Vagina (tissue), 2 donors: Measurements from ENCODE around the gene NECTIN2. TPM values are rescaled to one million over a fixed set of nuclear protein-coding genes. Genes with fewer than 3 reads are reported as not detected.

Experiments used
- DNase-seq, 2 donors: peaks; one replicate each; pipeline ENCODE4 v3.0.0-alpha.2; 2017; ENCODE audit errors: extremely low spot score in 2 of 2
- H3K27ac ChIP-seq: fragments of 200-600 bp; sonication (generic); one replicate; pipeline ENCODE4 v1.5.1; 2019
- H3K27me3 ChIP-seq: fragments of 200-600 bp; sonication (generic); one replicate; pipeline ENCODE4 v1.5.1; 2019
- H3K36me3 ChIP-seq, 2 donors: fragments of 200-600 bp; sonication (generic); one replicate each; pipeline ENCODE4 v1.5.1; 2017 to 2019
- H3K4me1 ChIP-seq: fragments of 200-600 bp; sonication (generic); one replicate; pipeline ENCODE4 v1.5.1; 2019
- H3K4me3 ChIP-seq, 2 donors: fragments of 200-600 bp; sonication (generic); 1 replicate in 1 of 2; 2 replicates in 1 of 2; pipeline ENCODE4 v1.5.1; 2016 to 2019
- H3K9me3 ChIP-seq: fragments of 200-600 bp; sonication (generic); one replicate; pipeline ENCODE4 v1.5.1; 2019
- CTCF ChIP-seq, 3 experiments: fragments of 450-650 bp in 2 of 3; fragments of 200-600 bp in 1 of 3; sonication (generic) in 1 of 3; IDR thresholded peaks; one replicate each; pipeline ENCODE4 v1.5.1; 2017 to 2019; ENCODE audit warnings: antibody characterized with exemption in 3 of 3, mild to moderate bottlenecking in 2 of 3, moderate library complexity in 2 of 3
- POLR2A ChIP-seq, 2 donors: fragments of 450-650 bp; IDR thresholded peaks; one replicate each; pipeline ENCODE4 v1.6.1; 2017; ENCODE audit warnings: antibody characterized with exemption in 2 of 2, mild to moderate bottlenecking in 2 of 2, moderate library complexity in 2 of 2
- POLR2AphosphoS5 ChIP-seq, 2 donors: sonication (generic); formaldehyde crosslinking; IDR thresholded peaks; one replicate each; pipeline ENCODE4 v1.9.0; 2017; ENCODE audit warnings: antibody characterized with exemption in 2 of 2, mild to moderate bottlenecking in 2 of 2, low read depth in 1 of 2; ENCODE audit not compliant: insufficient read depth in 1 of 2
- intact Hi-C: fragments of 100-400 bp; cut with DNase I; formaldehyde crosslinking; loops from one replicate; pipeline ENCODE4 v1.15.1; 2023
- total RNA-seq: library from RNA; depleted of rRNA; stranded (reverse); fragments of >200 nt; gene quantifications from one replicate; pipeline ENCODE4 v1.2.3, GENCODE V29; 2016

NECTIN2 gene
- total RNA-seq, 1 donor from 2014 or later, result 72.9 TPM

GRCh38 chr19:44847144-44848035 lies 1.3 kb downstream of the NECTIN2 start:
- H3K27me3 ChIP-seq, result no peaks in the 10 kb centered on the region
- H3K27ac ChIP-seq, result peak overlapping the region; percentile 94
- no peaks in the 10 kb centered on the region for H3K36me3 ChIP-seq
- DNase-seq, result no peak
- no peaks in the 10 kb centered on the region for H3K9me3 ChIP-seq
- peak; percentile 32 to 77 for TF ChIP-seq POLR2AphosphoS5 (IDR thresholded peaks at IDR 0.05; ENCODE audit: insufficient read depth in 1 of 2, low read depth in 1 of 2)
- TF ChIP-seq CTCF (IDR thresholded peaks at IDR 0.05), result no peak
- peak in 1 of 2 donors; percentile 55 for TF ChIP-seq POLR2A (IDR thresholded peaks at IDR 0.05)
- H3K4me1 ChIP-seq, result peaks cover 58% of the 10 kb centered on the region
- intact Hi-C loops, result loop anchor here (10.0 kb wide), 1 partner anchor 123 kb away; no protein-coding TSS in a partner anchor
- H3K4me3 ChIP-seq, result peak overlapping the region; percentile 90 to 97

DNA sequence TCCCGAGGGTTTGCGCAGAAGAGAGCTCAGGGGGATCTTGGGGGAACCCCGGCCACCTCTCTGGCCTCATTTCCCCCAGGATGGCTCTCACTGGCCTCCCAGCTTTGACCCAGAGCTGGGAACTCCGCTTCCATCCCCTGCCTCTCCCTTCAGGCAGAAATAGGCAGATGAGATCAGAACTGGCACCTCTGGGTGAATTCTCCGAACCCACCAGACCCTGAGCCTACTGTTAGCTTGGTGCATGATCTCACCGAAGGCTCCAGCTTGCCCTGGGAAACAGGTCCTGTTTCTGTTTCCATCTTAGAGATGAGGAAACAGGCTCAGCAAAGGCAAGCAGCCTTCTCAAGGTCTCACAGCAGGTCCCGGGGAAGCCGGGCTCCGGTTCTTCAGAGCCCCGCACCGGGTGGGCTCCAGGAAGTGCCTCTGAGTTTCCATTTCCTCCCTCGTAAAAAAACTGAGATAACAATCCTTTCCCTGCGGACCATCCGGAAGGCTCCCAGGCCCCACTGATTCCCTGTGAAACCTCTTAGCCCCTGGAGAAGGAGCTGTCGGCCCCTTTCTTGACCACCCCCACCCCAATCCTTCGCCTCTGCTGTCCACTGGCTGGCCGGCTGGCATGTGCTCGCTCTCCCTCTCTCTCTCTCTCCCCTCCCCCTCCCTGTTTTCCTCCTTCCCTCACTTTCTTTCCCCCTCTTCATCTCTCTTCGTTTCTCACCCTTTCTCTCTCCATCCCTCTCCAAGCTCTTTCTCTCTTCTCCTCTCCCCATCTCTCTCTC lies 2.1 kb downstream of the NECTIN2 start:
- intact Hi-C loops, result loop anchor here (10.0 kb wide), 1 partner anchor 123 kb away; no protein-coding TSS in a partner anchor

DNA sequence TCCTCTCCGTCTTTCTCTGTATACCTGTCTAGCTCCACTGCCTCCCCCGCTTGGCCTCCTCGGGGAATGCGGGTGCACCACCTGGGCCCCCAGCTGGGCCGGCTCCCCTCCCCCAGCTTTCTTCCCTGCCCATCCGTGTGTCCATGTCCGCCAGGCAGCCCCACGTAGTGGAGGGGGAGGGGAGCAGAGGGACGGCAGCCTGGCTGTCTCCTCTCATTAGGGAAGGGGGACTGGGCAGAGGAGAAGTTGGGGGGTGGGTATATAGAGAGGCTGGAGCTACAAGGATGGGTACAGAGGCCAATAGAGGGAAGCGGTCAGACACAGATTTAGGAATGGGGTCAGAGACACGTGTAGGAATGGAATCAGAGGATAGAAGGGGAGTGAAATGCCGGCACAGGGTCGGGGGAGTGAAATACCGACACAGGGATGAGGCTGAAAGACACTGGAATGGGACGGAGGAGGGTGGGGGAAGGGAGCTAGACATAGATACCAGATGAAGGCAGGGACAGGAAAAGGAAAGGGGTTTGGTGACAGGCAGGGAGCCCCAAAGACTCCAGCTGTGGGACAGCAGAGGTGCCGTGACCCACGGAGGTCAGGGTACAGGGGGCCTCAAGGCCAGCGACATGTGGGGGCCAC lies 2.8 kb downstream of the NECTIN2 start:
- intact Hi-C loops, result loop anchor here (10.0 kb wide), 1 partner anchor 124 kb away; no protein-coding TSS in a partner anchor
- DNase-seq, result no peak
- peak overlapping the region; percentile 90 to 97 for H3K4me3 ChIP-seq
- H3K36me3 ChIP-seq, result no peaks in the 10 kb centered on the region
- peak overlapping the region; percentile 94 for H3K27ac ChIP-seq
- no peaks in the 10 kb centered on the region for H3K27me3 ChIP-seq
- H3K4me1 ChIP-seq, result peaks cover 58% of the 10 kb centered on the region
- no peaks in the 10 kb centered on the region for H3K9me3 ChIP-seq
- TF ChIP-seq CTCF (IDR thresholded peaks at IDR 0.05), result no peak
- TF ChIP-seq POLR2A (IDR thresholded peaks at IDR 0.05), result no peak
- TF ChIP-seq POLR2AphosphoS5 (IDR thresholded peaks at IDR 0.05; ENCODE audit: insufficient read depth in 1 of 2, low read depth in 1 of 2), result no peak

More for the DNA sequence above, 2.1 kb downstream of the NECTIN2 start:
- Histone ChIP-seq H3K9me3 (no peaks in the 10 kb centered on the region), H3K27ac (peak overlapping the region; percentile 94), H3K4me3 (peak overlapping the region; percentile 90 to 97), H3K27me3 (no peaks in the 10 kb centered on the region), H3K36me3 (no peaks in the 10 kb centered on the region), H3K4me1 (peaks cover 58% of the 10 kb centered on the region)
- DNase-seq, result no peak
- TF ChIP-seq CTCF (IDR thresholded peaks at IDR 0.05), result no peak
- no peak for TF ChIP-seq POLR2A (IDR thresholded peaks at IDR 0.05)
- TF ChIP-seq POLR2AphosphoS5 (IDR thresholded peaks at IDR 0.05; ENCODE audit: insufficient read depth in 1 of 2, low read depth in 1 of 2), result no peak

DNA sequence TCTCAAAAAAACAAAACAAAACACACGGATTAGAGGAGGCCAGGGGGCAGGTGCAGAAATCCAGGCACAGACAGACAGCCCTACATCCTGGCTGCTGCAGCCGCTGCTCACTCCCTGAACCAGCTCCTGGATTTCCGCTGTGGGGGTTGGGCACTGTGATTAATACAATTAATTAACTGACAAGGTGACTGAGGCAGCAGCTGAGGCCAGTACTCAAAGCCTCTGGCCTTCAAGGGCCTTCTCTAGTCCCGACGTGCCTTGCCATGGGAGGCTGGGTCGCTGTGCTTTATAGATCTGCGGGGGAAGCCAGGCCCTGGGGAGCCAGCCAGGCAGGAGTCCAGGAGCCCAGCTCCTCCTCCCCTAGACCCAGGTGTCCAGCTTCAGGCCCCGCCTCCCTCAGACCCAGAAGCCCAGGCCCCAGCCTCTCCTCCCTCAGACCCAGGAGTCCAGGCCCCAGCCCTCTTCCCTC lies 4.6 kb downstream of the NECTIN2 start:
- no peak for DNase-seq
- intact Hi-C loops, result no loop called here
- no peak for TF ChIP-seq POLR2A (IDR thresholded peaks at IDR 0.05)
- no peak for TF ChIP-seq CTCF (IDR thresholded peaks at IDR 0.05)
- no peak for TF ChIP-seq POLR2AphosphoS5 (IDR thresholded peaks at IDR 0.05; ENCODE audit: insufficient read depth in 1 of 2, low read depth in 1 of 2)

More for the DNA sequence above, 4.6 kb downstream of the NECTIN2 start:
- Histone ChIP-seq H3K9me3 (no peaks in the 10 kb centered on the region), H3K36me3 (no peaks in the 10 kb centered on the region), H3K27ac (peak overlapping the region; percentile 94), H3K27me3 (no peaks in the 10 kb centered on the region), H3K4me1 (peaks cover 44% of the 10 kb centered on the region), H3K4me3 (no peak overlapping the region)
